G401 (cell line): ENCODE data around the gene PRKCE. TPM values are rescaled to one million over a fixed set of nuclear protein-coding genes. Genes with fewer than 3 reads are reported as not detected.

Experiments
- DNase-seq: peaks from one replicate; pipeline ENCODE4 v3.0.0-alpha.2; 2015; ENCODE audit warnings: low spot score
- in situ Hi-C: cut with HindIII; loops from 2 replicates; pipeline ENCODE4 v1.10.0; 2016; ENCODE audit warnings: low sequenced_read_pairs, mixed read lengths
- total RNA-seq: library from RNA; depleted of rRNA; stranded (reverse); fragments of >200 nt; shearing (Covaris generic); gene quantifications from 2 replicates; pipeline ENCODE4 v1.2.3, GENCODE V29; 2014

PRKCE gene
- total RNA-seq, 1 experiment from 2014 or later: 3.9 TPM

DNA sequence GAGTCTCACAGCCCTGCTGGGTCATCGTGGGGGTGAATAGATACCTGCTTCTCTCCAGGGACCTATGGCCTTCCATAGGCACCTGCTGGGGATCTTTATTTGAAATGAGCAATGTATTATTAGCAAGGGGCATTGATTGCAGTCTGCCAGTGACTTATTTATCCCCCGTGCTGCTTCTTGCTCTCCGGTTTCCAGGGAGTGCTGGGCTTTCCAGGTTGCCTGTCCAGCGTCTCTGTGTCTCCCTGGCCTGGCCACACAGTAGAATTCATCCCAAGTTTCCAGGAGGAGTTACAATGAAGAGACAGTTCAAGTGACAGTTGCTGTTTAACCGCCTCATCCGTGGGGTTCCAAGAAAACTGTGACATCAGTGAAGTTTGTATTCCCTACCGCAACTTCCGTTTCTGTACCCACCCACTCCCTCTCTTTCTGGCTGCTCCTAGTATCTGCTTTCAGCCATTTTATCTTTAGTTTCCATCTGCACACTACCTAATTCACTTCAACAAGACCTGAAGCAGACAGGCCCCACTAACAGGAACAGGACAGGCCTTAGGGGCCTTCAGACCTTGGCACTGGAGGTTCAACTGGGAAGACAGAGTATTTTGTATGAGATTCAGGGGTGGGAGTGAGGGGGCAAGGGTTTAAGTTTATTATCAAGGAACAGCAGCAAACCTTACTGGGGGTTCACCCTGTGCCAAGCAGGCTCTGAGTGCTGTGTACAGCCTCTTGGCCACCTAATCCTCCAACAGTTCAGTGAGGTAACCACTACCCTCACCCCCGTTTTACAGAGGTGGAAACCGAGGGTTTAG is 134.8 kb downstream of the PRKCE start:
- in situ Hi-C loops: no loop called here
- DNase-seq: no peak

DNA sequence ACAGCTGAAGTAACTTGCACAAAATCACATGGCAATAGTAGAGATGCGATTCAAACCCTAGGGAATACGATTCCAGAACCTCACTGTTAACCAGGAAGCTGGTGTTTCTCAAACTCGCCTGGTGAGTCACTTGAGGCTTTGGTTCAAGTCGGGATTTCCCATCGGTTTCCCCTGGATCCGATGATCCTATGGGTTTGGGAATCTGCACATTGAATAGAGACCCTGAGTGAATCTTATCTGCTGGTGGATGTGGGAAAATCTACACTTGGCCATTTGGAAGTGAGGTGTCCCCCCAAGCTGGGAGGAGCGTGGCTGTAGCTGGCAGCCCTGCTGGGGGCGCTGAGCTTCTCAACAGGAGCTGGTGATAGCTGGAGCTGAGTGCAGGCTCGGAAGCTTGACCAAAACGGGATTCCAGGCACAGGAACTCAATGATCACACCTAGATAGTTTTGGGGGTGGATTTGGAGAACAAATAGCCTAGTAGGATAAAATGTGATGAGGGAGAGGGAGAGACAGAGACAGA is 135.4 kb downstream of the PRKCE start:
- in situ Hi-C loops: no loop called here
- no peak for DNase-seq

DNA sequence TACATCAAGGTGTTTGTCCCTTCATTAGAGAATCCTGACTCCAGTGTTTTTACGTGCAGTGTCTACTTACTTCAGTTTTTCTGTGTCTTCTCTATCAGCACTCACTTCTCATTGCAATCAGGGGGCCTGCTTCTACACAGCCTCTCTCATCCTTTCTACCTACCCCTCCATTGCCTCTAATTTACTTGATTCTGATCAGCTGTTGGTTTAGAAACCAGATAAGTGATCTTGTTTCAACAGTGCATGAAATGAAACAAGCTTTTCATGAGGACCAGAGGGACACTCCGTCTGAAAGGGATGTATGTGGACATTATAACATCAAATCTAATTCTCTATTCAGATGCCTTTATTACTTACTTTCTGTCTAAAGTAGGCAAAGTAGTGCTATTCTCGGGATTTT is 136.9 kb downstream of the PRKCE start:
- in situ Hi-C loops: no loop called here
- no peak for DNase-seq

DNA sequence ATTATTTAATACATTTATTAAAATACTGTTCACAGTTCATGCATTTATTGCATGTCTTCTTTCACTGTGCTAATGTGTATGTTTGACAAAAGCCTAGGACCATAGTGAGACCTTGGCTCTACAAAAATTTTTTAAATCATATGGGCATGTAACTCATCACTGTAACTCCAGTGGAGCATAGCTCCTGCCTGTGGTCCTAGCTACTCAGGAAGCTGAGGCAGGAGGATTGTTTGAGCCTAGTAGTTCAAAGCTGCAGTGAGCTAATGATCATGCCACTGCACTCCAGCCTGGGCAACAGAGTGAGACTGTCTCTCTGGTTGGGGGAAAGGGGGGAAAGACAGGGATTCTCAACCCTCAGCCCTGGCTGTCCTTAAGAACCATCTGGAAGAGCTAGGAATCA is 137.8 kb downstream of the PRKCE start:
- no peak for DNase-seq
- in situ Hi-C loops: no loop called here

DNA sequence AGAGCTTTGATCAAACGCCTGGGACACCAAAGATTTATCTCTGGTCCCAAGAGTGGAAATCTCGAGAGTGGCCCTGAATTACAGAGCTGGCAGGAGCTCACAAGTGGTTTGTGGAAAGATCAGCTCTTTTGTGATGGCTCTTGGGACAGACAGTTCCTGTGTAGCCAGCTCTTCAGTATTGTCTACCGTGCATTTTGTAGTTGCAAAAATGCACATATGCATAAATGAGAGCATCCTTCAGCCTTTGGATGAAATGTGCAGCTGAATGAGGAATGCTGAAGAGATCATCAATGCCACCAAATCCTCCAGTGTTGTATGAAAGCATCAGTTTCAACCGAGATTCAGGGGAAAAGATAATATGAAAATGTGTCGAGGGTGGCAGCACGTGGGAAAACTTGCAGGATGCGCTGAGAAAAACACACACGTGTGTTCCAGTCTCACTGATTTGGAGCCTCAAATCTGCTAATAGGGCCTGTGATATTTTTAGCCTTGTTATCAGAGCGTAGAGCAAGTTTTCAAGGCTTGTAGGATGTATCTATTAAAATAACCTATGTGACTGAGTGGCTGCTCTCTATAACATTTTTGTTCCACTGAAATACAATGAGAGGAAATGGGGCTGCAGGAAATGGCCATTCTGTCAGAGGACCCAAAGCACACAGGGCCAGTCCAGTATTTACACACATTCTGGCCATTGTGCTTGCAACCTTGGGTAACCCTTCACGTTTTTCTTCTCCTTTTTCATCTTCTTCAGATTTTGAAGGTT is 138.7 kb downstream of the PRKCE start:
- no peak for DNase-seq
- in situ Hi-C loops: no loop called here

DNA sequence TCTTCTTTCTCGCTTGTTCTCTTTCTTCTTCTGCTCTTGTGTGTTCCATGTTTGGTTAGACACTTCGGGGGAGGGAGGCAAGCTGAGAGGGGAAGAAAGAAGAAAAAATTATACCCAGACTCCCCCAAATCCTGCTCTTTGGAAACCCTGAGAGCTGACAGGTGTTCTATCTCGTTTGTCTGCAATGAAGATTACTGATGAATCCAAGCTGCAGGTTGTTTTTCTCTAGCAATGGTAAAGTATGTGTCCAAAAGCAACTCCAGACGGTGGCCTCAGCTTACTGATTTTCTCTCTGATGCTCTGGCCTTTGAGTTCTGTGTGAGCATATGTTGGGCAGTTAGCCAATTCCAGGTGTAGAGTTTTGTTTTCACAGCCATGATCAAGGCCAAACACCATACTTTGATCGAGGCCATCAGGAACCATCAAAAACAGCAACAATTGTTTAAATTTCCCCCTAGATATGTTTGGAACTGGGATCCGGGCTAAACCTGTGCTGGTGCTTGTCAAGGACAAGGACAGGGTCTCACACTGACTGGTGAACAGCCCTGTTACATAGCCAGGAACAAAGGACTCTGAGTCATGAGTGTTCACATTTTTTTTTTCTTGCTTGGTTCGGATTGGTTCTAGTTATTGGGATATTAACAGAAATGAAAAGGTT is 142.0 kb downstream of the PRKCE start:
- peak; percentile 55 for DNase-seq
- in situ Hi-C loops: no loop called here

DNA sequence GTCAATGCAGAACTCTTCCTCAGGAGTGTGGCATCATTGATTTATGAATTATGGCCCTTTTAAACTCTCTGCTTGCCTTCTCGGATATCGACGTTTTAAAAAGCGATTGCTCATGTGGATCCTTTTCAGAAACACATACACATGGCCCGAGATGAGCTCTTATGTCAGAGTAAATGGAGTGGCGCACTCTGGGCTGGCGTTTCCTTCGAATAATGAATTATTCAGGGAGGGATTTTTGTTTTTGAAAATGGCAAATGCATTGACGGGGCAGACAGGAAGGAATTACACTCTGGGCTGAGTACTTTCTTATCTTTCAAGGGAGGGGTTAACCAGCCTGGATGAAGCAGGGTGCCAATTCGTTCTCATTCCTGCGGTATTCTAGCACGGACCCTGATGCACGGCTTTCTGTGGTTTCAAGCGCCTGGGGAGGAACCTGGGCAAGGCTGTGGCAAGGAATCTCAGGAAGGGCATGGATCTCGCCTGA is 142.7 kb downstream of the PRKCE start:
- no peak for DNase-seq
- in situ Hi-C loops: no loop called here

DNA sequence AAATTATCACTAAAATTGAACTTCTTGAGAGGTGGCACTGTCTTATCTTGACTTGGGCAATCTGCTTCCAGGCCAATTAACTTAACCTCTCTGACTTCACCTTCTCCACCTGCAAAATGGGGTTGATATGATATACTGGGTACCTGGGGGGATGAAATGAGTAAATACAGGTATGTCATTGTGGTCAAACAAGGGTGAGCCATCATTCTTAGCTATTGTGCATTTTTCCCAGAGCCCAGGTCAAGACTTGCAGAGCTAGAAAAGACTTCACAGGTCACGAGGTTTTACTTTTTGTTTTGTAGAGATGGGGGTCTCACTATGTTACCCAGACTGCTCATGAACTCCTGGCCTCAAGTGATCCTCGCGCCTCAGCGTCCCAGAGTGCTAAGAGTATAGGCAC is 145.0 kb downstream of the PRKCE start:
- no peak for DNase-seq
- in situ Hi-C loops: no loop called here

DNA sequence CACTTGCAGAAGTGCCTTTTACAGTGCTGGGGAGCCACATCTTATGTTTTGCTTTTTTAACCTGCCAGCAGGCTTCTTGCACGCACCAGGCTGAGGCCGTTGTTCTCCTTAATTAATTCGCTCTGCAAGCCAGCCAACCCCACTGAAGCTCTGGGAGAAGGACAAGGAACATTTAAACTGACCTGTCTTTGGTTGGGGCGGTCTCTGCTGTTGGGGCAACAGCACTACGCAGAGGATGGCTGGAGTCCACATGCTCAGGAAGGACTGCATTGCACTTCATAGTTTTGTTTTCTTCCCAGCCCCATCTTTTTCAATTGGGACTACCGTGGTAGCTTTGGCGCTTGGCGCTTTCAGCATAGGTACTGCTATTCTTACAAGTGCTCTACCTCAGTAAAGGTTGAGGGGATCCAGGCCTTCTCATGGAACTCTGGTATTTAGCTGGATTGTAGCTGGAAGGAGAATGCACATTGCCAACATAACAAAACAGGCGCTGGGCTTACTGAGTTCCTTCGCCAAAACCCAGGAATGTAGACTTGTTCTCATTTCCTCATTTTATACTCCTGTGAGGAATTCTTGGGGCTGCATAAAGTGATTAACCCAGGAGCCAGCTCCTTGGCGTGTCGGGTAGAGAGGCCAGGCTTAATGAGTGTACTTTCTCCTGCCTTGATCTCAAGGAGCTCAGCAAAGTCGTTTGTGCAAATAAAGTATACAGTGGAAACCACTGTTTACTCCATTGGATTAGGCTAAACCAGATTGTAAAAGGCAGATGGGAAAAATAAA is 146.2 kb downstream of the PRKCE start:
- no peak for DNase-seq
- in situ Hi-C loops: no loop called here

DNA sequence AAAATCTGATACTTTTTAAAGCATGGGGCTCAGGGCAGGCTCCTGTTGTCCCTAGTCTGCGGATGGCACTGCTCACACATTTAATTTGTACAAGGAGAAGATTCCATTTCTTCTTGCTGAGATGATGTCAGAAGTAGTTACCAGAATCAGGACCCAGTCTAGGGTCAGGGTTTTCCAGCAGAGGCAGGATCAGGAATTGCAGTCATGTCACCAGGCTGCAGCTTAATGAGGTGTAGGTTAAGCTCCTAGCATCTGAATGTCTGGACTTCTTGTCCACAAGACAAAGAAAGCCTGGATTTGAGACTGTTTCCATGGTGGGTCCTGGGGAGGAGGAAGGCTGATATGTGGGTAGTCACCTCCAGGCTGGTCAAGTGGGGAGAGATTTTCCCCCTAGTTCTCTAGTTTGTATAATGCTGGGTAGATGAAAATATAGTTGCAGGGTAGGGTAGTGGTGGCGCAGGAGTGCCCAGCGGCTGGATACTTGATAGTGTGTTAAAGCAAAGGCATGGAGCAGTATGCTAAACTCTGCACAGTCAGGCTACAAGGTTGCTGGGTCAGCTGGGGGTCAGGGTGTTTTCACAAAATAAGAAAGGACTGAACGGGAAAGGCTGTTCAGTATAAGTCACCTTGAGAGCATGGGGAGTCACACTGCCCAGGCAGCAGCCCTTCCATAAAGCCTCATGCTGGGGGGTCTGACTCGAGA is 148.4 kb downstream of the PRKCE start:
- in situ Hi-C loops: no loop called here
- DNase-seq: no peak

DNA sequence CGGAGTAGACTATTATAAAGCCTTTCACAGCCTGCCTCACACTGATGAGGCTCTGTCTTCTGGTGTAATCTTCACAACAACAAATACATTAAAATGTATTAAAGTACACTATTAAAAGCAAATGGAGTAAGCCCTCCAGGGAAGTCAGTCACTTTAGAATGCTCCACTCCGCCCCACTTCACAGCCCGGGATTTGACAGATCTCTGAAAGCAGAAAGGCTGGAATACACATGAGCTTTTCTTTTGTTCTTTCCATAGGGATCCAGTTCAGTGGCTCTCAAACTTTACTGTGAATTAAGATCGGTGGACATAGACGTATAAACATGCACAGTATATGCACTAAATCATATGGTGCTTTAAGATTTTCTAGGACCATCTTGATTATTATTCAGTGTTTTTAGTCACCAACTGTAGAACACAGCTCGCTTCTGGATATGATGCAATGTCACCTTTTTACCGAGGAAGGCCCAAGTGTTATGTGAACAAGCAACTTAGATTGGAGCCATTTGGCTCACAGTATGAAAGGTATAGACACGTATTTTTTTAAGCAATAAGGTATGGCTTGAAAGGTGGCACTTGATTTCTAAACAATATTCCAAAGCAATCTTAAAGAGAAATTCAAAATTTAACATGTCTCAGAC is 151.1 kb downstream of the PRKCE start:
- in situ Hi-C loops: no loop called here
- no peak for DNase-seq

DNA sequence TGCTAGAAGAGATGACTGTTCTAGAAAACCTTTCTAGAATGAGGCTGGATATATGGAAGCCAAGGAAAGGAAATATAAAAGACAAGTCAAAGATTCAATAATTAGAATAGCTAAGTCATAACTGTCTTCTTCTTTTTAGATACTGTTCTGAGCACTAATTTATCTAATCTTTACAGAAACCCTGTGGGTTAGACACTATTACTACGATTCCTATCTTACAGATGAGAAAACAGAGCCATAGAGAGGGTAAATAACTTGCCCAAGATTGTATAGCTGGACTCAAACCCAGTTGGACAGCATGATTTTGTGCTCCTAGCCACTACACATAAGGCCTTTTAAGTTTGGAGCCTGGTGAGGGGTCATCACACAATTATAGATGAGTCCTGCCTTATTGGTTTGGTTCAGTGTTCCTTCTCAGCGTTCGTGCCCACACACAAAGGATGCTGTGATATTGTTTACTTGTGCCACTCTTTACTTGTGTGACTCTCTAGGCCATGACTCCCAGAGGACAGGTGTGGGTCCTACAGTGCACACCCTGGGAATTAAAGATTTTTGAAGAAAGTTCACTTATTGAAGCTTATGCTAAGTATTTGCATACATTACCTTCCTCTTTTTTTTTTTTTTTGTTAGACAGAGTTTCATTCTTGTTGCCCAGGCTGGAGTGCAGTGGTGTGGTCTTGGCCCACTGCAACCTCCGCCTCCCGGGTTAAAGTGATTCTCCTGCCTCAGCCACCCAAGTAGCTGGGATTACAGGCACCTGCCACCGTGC is 153.7 kb downstream of the PRKCE start:
- DNase-seq: no peak

DNA sequence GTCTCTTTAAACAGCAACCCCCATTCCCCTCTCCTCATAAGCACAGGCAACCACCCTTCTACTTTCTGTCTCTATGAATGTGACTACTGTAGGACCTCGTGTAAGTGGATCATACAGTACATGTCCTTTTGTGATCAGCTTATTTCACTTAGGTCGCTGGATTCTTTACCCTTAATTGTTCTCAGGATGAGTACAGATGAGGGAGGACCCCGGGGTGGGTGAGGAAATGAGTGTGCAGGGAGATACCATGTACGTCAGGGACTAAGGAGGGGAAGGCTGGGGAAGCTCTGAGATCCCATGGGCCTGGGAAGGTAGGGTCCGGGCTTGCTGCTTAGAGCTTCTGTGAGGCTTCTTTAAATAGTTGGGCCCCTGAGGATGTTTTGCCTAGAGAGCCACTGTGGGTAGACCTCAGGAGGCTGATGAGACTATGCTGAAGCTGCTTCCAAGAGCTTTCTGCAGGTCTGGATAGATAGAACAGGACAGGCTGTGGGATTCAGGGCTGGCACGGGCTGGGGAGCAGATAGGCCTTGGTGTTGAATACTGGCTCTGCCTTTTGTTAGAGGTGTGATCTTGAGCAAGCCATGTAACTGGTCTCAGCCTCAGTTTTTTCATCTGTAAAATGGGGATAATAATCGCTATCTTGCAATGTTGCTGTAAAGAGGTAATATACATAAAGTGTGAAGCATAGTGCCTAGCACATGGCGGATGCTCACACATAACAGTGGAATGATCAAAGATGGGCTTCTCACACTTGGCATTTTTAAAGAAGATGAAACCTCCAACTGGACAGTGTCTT is 155.3 kb downstream of the PRKCE start:
- no peak for DNase-seq
- in situ Hi-C loops: no loop called here

More for the DNA sequence above, 153.7 kb downstream of the PRKCE start:
- in situ Hi-C loops: no loop called here

DNA sequence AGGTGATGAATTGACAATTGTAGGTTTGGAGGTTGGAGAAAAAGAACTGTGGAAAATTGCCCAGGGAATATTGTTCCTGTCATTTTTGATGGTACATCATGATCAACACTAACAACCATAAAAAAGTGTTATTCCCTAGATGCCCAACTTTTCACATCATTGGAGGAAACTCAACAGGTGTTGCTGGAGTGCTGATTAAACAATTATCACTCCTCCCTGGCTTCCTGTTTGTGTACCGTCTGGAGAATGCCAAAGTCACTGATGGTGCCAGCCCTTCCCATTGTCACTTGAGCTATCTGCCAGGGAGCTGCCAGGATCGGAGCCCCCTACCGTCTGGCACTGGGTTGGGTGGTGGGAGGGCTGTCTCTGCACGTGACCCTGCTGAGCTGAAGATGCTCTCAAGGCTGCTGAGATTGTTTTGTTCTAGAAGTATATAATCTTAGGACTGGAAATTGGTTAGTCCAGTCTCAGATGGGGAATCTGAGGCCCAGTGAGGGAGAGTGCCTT is 156.9 kb downstream of the PRKCE start:
- in situ Hi-C loops: no loop called here

DNA sequence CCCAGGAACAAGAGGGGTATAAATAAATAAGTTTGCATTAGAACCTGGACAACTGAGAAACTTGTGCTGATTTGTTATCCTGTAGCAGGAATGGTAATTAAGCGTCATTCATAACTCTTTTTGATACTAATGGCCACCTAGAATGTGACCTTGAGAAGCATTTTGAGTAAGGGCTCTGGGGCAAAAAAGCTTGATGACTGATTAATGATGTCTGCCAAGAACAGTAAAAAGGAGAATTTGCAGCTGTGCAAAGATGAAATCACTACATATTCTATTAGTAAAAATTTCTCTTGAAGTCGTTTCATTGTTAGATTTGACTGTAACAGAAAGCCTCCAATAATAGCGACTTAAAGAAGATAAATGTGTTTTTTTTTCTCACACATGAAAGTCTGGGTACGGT is 157.7 kb downstream of the PRKCE start:
- in situ Hi-C loops: no loop called here
- no peak for DNase-seq

More for the DNA sequence above, 156.9 kb downstream of the PRKCE start:
- DNase-seq: no peak

DNA sequence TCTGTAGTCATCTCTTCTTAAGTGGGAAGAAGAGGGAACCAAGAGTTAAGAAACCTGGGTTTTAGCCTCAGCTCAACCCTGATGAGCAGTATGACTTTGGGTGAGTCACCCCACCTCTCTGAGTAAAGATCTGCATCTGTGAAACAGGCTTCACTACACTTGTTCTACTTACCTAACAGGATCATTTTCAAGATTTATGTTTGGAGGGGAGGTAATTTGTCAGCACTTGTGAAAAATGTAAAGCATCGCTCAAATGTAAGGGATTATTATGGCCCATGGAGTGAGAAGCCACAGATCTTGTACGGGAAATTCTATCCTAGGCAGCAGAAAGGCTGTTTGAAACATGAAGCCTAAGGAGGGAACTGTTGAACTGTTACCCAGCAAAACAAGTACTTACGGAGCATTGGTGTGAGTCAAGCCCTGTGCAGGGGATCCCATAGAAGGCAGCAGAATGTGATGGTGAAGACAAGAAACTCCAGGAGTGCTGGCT is 160.6 kb downstream of the PRKCE start:
- no peak for DNase-seq
- in situ Hi-C loops: no loop called here
